DOHH2 (cell line): ENCODE measurements around the gene TLL2.

Experiments
- H3F3A ChIP-seq: fragments of 200-600 bp; sonication (generic), shearing (Covaris generic); 2 replicates; pipeline ENCODE4 v1.6.0; 2016; ENCODE audit warnings: antibody characterized with exemption, mild to moderate bottlenecking; ENCODE audit not compliant: control insufficient read depth, insufficient read depth
- H3K27ac ChIP-seq: fragments of 200-600 bp; sonication (generic); 2 replicates; pipeline ENCODE4 v1.5.1; 2014; ENCODE audit warnings: low read depth, mild to moderate bottlenecking, low read length, moderate library complexity
- H3K27me3 ChIP-seq: fragments of 200-600 bp; sonication (generic); 2 replicates; pipeline ENCODE4 v1.6.1; 2014; ENCODE audit warnings: mild to moderate bottlenecking, low read length, mixed read lengths; ENCODE audit not compliant: control insufficient read depth
- H3K36me3 ChIP-seq: fragments of 200-600 bp; sonication (generic); 2 replicates; pipeline ENCODE4 v1.6.1; 2014; ENCODE audit warnings: mild to moderate bottlenecking, low read length, moderate library complexity, mixed read lengths; ENCODE audit not compliant: control insufficient read depth
- H3K4me1 ChIP-seq: fragments of 200-600 bp; sonication (generic); 2 replicates; pipeline ENCODE4 v1.6.1; 2014; ENCODE audit warnings: mild to moderate bottlenecking, low read length, mixed read lengths; ENCODE audit not compliant: control insufficient read depth
- H3K4me2 ChIP-seq: fragments of 200-600 bp; sonication (generic); 2 replicates; pipeline ENCODE4 v1.6.0; 2014; ENCODE audit warnings: mild to moderate bottlenecking, low read length, moderate library complexity
- H3K4me3 ChIP-seq: fragments of 200-600 bp; sonication (generic); 2 replicates; pipeline ENCODE4 v1.5.1; 2014; ENCODE audit warnings: mild to moderate bottlenecking, low read length, mixed read lengths
- H3K79me2 ChIP-seq: fragments of 200-600 bp; sonication (generic); 2 replicates; pipeline ENCODE4 v1.6.1; 2014; ENCODE audit warnings: mild to moderate bottlenecking, low read length, mixed read lengths; ENCODE audit not compliant: control insufficient read depth
- H3K9me2 ChIP-seq: fragments of 200-600 bp; sonication (generic); replicated peaks from 2 replicates; pipeline ENCODE4 v1.6.1; 2014; ENCODE audit warnings: mild to moderate bottlenecking, low read length, mixed read lengths; ENCODE audit not compliant: control insufficient read depth
- H3K9me3 ChIP-seq: fragments of 200-600 bp; sonication (generic); 2 replicates; pipeline ENCODE4 v1.6.1; 2014; ENCODE audit warnings: antibody characterized with exemption, low read length, mixed read lengths; ENCODE audit not compliant: control insufficient read depth, insufficient read depth
- H4K20me1 ChIP-seq: fragments of 200-600 bp; sonication (generic); 2 replicates; pipeline ENCODE4 v1.6.0; 2014; ENCODE audit warnings: low read depth, mild to moderate bottlenecking, antibody characterized with exemption, low read length, moderate library complexity; ENCODE audit not compliant: control insufficient read depth, insufficient read depth
- CTCF ChIP-seq: fragments of 200-600 bp; sonication (generic); IDR thresholded peaks from one replicate; pipeline ENCODE4 v1.5.1; 2014; ENCODE audit warnings: antibody characterized with exemption, mild to moderate bottlenecking, low read depth, low read length; ENCODE audit not compliant: poor library complexity, severe bottlenecking
- EZH2phosphoT487 ChIP-seq: fragments of 200-600 bp; sonication (generic); IDR thresholded peaks from 2 replicates; pipeline ENCODE4 v1.6.1; 2017; ENCODE audit warnings: borderline replicate concordance, mild to moderate bottlenecking, antibody characterized with exemption, low read length, moderate library complexity, mixed read lengths

TLL2 gene

GRCh38 chr10:96346295-96346694 is 167.4 kb downstream of the TLL2 start:
- H3K79me2 ChIP-seq = no peaks in the 10 kb centered on the region
- H4K20me1 ChIP-seq = no peaks in the 10 kb centered on the region
- no peak overlapping the region for H3K27ac ChIP-seq
- TF ChIP-seq EZH2phosphoT487 (no peak), CTCF (no peak)
- peaks cover 3% of the 10 kb centered on the region; the same call in 1 of the 2 replicates for H3K27me3 ChIP-seq
- H3K9me2 ChIP-seq = no peaks in the 10 kb centered on the region
- H3K4me2 ChIP-seq = no peak overlapping the region
- H3K4me3 ChIP-seq = no peak overlapping the region
- H3F3A ChIP-seq = no peaks in the 10 kb centered on the region
- H3K36me3 ChIP-seq = no peaks in the 10 kb centered on the region
- peaks cover 10% of the 10 kb centered on the region for H3K4me1 ChIP-seq
- peaks cover 16% of the 10 kb centered on the region; the same call in 1 of the 2 replicates for H3K9me3 ChIP-seq

- Histone ChIP-seq H3K4me3 (no peak overlapping the region), H3K4me1 (peaks cover 10% of the 10 kb centered on the region), H3K9me2 (no peaks in the 10 kb centered on the region), H3K27me3 (no peaks in the 10 kb centered on the region), H3F3A (no peaks in the 10 kb centered on the region), H3K27ac (no peak overlapping the region), H3K9me3 (peaks cover 16% of the 10 kb centered on the region; the same call in 1 of the 2 replicates), H4K20me1 (no peaks in the 10 kb centered on the region), H3K36me3 (no peaks in the 10 kb centered on the region), H3K79me2 (no peaks in the 10 kb centered on the region), H3K4me2 (no peak overlapping the region)
- TF ChIP-seq EZH2phosphoT487 (no peak), CTCF (no peak)
Measured at GRCh38 chr10:96345222-96345621, 168.5 kb downstream of the TLL2 start.

- H3K4me1 ChIP-seq = peaks cover 10% of the 10 kb centered on the region
- H3K27me3 ChIP-seq = no peaks in the 10 kb centered on the region
- H3K27ac ChIP-seq = no peak overlapping the region
- H3K79me2 ChIP-seq = no peaks in the 10 kb centered on the region
- no peaks in the 10 kb centered on the region for H3F3A ChIP-seq
- no peaks in the 10 kb centered on the region for H4K20me1 ChIP-seq
- H3K36me3 ChIP-seq = no peaks in the 10 kb centered on the region
- no peak for TF ChIP-seq EZH2phosphoT487
- no peak for TF ChIP-seq CTCF
- H3K4me3 ChIP-seq = no peak overlapping the region
- no peaks in the 10 kb centered on the region for H3K9me2 ChIP-seq
- H3K9me3 ChIP-seq = peaks cover 16% of the 10 kb centered on the region; the same call in 1 of the 2 replicates
- peak overlapping the region; percentile 12 for H3K4me2 ChIP-seq
Measured at GRCh38 chr10:96344178-96344577, 169.5 kb downstream of the TLL2 start.

GRCh38 chr10:96342402-96342801 is 171.3 kb downstream of the TLL2 start:
- H3K36me3 ChIP-seq = no peaks in the 10 kb centered on the region
- H4K20me1 ChIP-seq = no peaks in the 10 kb centered on the region
- H3K27me3 ChIP-seq = no peaks in the 10 kb centered on the region
- peaks cover 16% of the 10 kb centered on the region; the same call in 1 of the 2 replicates for H3K9me3 ChIP-seq
- H3K9me2 ChIP-seq = no peaks in the 10 kb centered on the region
- H3K4me1 ChIP-seq = peaks cover 10% of the 10 kb centered on the region
- no peak overlapping the region for H3K4me3 ChIP-seq
- H3K27ac ChIP-seq = no peak overlapping the region
- no peak overlapping the region for H3K4me2 ChIP-seq
- no peak for TF ChIP-seq EZH2phosphoT487
- TF ChIP-seq CTCF = no peak
- no peaks in the 10 kb centered on the region for H3K79me2 ChIP-seq
- no peaks in the 10 kb centered on the region for H3F3A ChIP-seq
